IMR-90 (cell line): ENCODE results near the gene AUTS2. TPM values are rescaled to one million over a fixed set of nuclear protein-coding genes. Genes with fewer than 3 reads are reported as not detected.

Source experiments
- ATAC-seq: fragments of 200-7000 bp; cut with Tn5 transposase; 2 replicates; pipeline ENCODE4 v1.9.1; 2020; ENCODE audit warnings: low read depth, mild to moderate bottlenecking, moderate library complexity
- BruUV-seq: library from RNA; stranded (reverse); fragments of 400-500 nt; replicated peaks from 2 replicates; lab custom pipeline; 2021; lab: Mats Ljungman, UMichigan
- CTCF ChIA-PET: fragments of 300-600 bp; formaldehyde crosslinking; extraction: SDS; loops from one replicate; lab custom pipeline; 2021; ENCODE audit warnings: antibody characterized with exemption; lab: Yijun Ruan, JAX
- POLR2A ChIA-PET: fragments of 300-600 bp; sonication (Branson Sonifier 250); formaldehyde crosslinking; loops from one replicate; lab custom pipeline; 2022; ENCODE audit warnings: antibody characterized with exemption; ENCODE audit not compliant: unreplicated experiment; lab: Charles Lee
- DNase-seq: peaks from one replicate; pipeline ENCODE4 v3.0.0; 2013
- H2AFZ ChIP-seq: replicated peaks from 2 replicates; pipeline ENCODE3; 2013; ENCODE audit warnings: low read length, mild to moderate bottlenecking; ENCODE audit not compliant: poor library complexity
- H2AK5ac ChIP-seq: 2 replicates; pipeline ENCODE4 v1.6.1; 2013; ENCODE audit warnings: low read depth, low read length, inconsistent platforms
- H2AK9ac ChIP-seq: replicated peaks from 2 replicates; pipeline ENCODE3; 2013; ENCODE audit warnings: mild to moderate bottlenecking, low read depth, low read length, moderate library complexity; ENCODE audit not compliant: poor library complexity
- H2BK120ac ChIP-seq: 2 replicates; pipeline ENCODE4 v1.6.1; 2013; ENCODE audit warnings: low read depth, low read length, inconsistent platforms
- H2BK15ac ChIP-seq: 3 replicates; pipeline ENCODE4 v1.6.1; 2013; ENCODE audit warnings: low read depth, low read length, inconsistent platforms
- H2BK20ac ChIP-seq: 2 replicates; pipeline ENCODE4 v1.6.1; 2013; ENCODE audit warnings: low read depth, mild to moderate bottlenecking, inconsistent platforms, low read length, moderate library complexity
- H2BK5ac ChIP-seq: 2 replicates; pipeline ENCODE4 v1.6.1; 2013; ENCODE audit warnings: mild to moderate bottlenecking, low read depth, low read length, inconsistent platforms; ENCODE audit not compliant: poor library complexity, severe bottlenecking
- H3K14ac ChIP-seq: replicated peaks from 2 replicates; pipeline ENCODE4 v1.6.1; 2013; ENCODE audit warnings: low read depth, low read length, inconsistent platforms
- H3K18ac ChIP-seq: 2 replicates; pipeline ENCODE4 v1.6.1; 2013; ENCODE audit warnings: low read depth, low read length, control low read depth
- H3K23ac ChIP-seq: 2 replicates; pipeline ENCODE4 v1.6.1; 2013; ENCODE audit warnings: low read depth, low read length, inconsistent platforms
- H3K27ac ChIP-seq: 2 replicates; pipeline ENCODE4 v1.5.1; 2013; ENCODE audit warnings: mild to moderate bottlenecking, control low read depth, low read length; ENCODE audit not compliant: insufficient read depth
- H3K27me3 ChIP-seq: 2 replicates; pipeline ENCODE4 v1.6.1; 2013; ENCODE audit warnings: low read length; ENCODE audit not compliant: control insufficient read depth, insufficient read depth
- H3K36me3 ChIP-seq: 2 replicates; pipeline ENCODE4 v1.6.1; 2013; ENCODE audit warnings: low read length, mixed read lengths; ENCODE audit not compliant: control insufficient read depth, insufficient read depth
- H3K4ac ChIP-seq: 2 replicates; pipeline ENCODE4 v1.6.1; 2013; ENCODE audit warnings: low read depth, low read length, inconsistent platforms
- H3K4me1 ChIP-seq: 2 replicates; pipeline ENCODE4 v1.6.1; 2013; ENCODE audit warnings: low read length, mixed read lengths; ENCODE audit not compliant: control insufficient read depth, insufficient read depth
- H3K4me2 ChIP-seq: 2 replicates; pipeline ENCODE4 v1.6.1; 2013; ENCODE audit warnings: low read depth, mild to moderate bottlenecking, control low read depth, low read length, moderate library complexity
- H3K4me3 ChIP-seq: 2 replicates; pipeline ENCODE4 v1.5.1; 2013; ENCODE audit warnings: low read depth, mild to moderate bottlenecking, control low read depth, low read length, moderate library complexity; ENCODE audit not compliant: insufficient read depth
- H3K56ac ChIP-seq: 2 replicates; pipeline ENCODE4 v1.6.1; 2013; ENCODE audit warnings: low read length, inconsistent platforms; ENCODE audit not compliant: insufficient read depth; ENCODE audit errors: extremely low read depth
- H3K79me1 ChIP-seq, 2 experiments: 2 replicates each; pipeline ENCODE4 v1.6.1; 2013; ENCODE audit warnings: low read length in 2 of 2, inconsistent platforms in 1 of 2, low read depth in 1 of 2
- H3K9ac ChIP-seq: 2 replicates; pipeline ENCODE4 v1.6.1; 2013; ENCODE audit warnings: low read depth, low read length, control low read depth
- H3K9me1 ChIP-seq: 2 replicates; pipeline ENCODE4 v1.6.1; 2013; ENCODE audit warnings: low read length, inconsistent platforms; ENCODE audit not compliant: insufficient read depth
- H3K9me3 ChIP-seq: 2 replicates; pipeline ENCODE4 v1.6.1; 2013; ENCODE audit warnings: low read length; ENCODE audit not compliant: control insufficient read depth, insufficient read depth
- H4K20me1 ChIP-seq: 2 replicates; pipeline ENCODE4 v1.6.1; 2013; ENCODE audit warnings: low read length, inconsistent platforms; ENCODE audit not compliant: insufficient read depth
- H4K5ac ChIP-seq: 2 replicates; pipeline ENCODE4 v1.6.1; 2013; ENCODE audit warnings: mild to moderate bottlenecking, low read depth, low read length, control low read depth
- H4K8ac ChIP-seq, 2 experiments: 2 replicates each; pipeline ENCODE4 v1.6.1; 2013; ENCODE audit warnings: low read depth in 2 of 2, low read length in 2 of 2, control low read depth in 1 of 2, inconsistent platforms in 1 of 2
- H4K91ac ChIP-seq: 2 replicates; pipeline ENCODE4 v1.6.1; 2013; ENCODE audit warnings: low read depth, low read length, inconsistent platforms; ENCODE audit not compliant: insufficient read depth
- BHLHE40 ChIP-seq: fragments of 150-350 bp; IDR thresholded peaks from 2 replicates; pipeline ENCODE4 v1.6.1; 2016; ENCODE audit warnings: mild to moderate bottlenecking, low read depth, low read length
- MAZ ChIP-seq: IDR thresholded peaks from 2 replicates; pipeline ENCODE4 v1.6.1; 2012; ENCODE audit warnings: low read depth, mild to moderate bottlenecking, low read length, improper control_type of control experiment, moderate library complexity, borderline replicate concordance
- RFX5 ChIP-seq: IDR thresholded peaks from 2 replicates; pipeline ENCODE4 v1.8.0; 2012; ENCODE audit warnings: low read depth, mild to moderate bottlenecking, low read length, moderate library complexity
- WGBS, 2 experiments: methylation state at CpG; one replicate each; pipeline versions ENCODE4 v1.1.5 to v1.1.7; 2013; ENCODE audit warnings: missing lambda C conversion rate in 2 of 2; ENCODE audit not compliant: insufficient read length in 1 of 2; ENCODE audit errors: extremely low coverage in 2 of 2; 5-methylcytosine and 5-hydroxymethylcytosine counted together
- dilution Hi-C: fragments of 300-500 bp; cut with HindIII; formaldehyde crosslinking; loops from one replicate; pipeline ENCODE4 v1.14.3; 2018; ENCODE audit warnings: low sequenced_read_pairs; ENCODE audit not compliant: unreplicated experiment
- in situ Hi-C: fragments of 300-500 bp; cut with MboI; formaldehyde crosslinking; loops from 3 replicates; pipeline ENCODE4 v1.14.3; 2019; ENCODE audit warnings: low sequenced_read_pairs, inconsistent platforms, mixed read lengths
- intact Hi-C: fragments of 100-400 bp; cut with micrococcal nuclease; formaldehyde crosslinking; loops from 2 replicates; pipeline ENCODE4 v1.10.0; 2022
- polyA plus RNA-seq, 3 experiments: library from polyadenylated mRNA; depleted of rRNA; stranded (reverse); fragments of >200 nt; gene quantifications; 2 replicates each; pipeline ENCODE4 v1.2.3, GENCODE V29; 2012; ENCODE audit warnings: low replicate concordance in 1 of 3
- total RNA-seq: library from RNA; depleted of rRNA; stranded (reverse); fragments of >200 nt; gene quantifications from 2 replicates; pipeline ENCODE4 v1.2.3, GENCODE V29; 2012

AUTS2 gene
- total and polyA plus RNA-seq, 2 of the 4 experiments (the other 2 are of a cell fraction): 0.90 to 3.0 TPM

DNA sequence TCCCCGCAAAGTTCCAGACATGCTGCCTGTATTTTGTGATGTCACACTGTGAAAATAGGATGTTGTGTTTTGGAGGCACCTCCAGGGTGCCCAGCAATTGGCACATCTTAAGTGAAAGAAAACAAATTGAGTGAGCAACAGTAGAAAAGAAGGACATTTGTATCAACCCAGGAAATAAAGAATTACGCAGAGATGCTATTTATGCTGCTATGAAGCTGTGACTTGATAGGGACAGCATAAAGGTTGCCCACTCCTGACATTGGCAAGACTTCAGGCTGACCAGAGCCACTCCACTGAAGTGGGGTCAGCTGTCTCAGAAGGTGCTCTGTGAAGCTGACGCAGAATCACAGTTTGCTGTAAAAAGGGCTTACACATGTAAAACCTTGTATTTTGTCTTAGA lies 803.8 kb downstream of the AUTS2 start:
- H4K20me1 ChIP-seq: no peaks in the 10 kb centered on the region
- no peak overlapping the region for H3K27ac ChIP-seq
- H3K27me3 ChIP-seq: no peaks in the 10 kb centered on the region
- H3K79me1 ChIP-seq: no peaks in the 10 kb centered on the region
- H3K4ac ChIP-seq: no peak overlapping the region
- H3K36me3 ChIP-seq: no peaks in the 10 kb centered on the region
- ChIA-PET POLR2A (no interaction called here), CTCF (no interaction called here)
- 100% methylated on average over 1 of the region's 3 CpGs; no CpG with 5 or more reads in 1 of the 2 experiments for WGBS, 2 experiments
- no peak overlapping the region for H4K91ac ChIP-seq
- no peak overlapping the region for H3K23ac ChIP-seq
- TF ChIP-seq RFX5: no peak
- no peak for TF ChIP-seq BHLHE40
- no peak for TF ChIP-seq MAZ
- H3K4me3 ChIP-seq: no peak overlapping the region
- H2BK5ac ChIP-seq: no peak overlapping the region
- ATAC-seq: no peak
- dilution Hi-C loops: no loop called here
- no TSS peak for BruUV-seq
- H2AK5ac ChIP-seq: no peak overlapping the region
- no peak overlapping the region for H3K18ac ChIP-seq
- H3K9me1 ChIP-seq: no peaks in the 10 kb centered on the region
- no peak overlapping the region for H2AFZ ChIP-seq
- no peaks in the 10 kb centered on the region for H3K4me1 ChIP-seq
- H4K8ac ChIP-seq: no peak overlapping the region
- H3K56ac ChIP-seq: no peak overlapping the region
- no peak overlapping the region for H2BK120ac ChIP-seq
- H2BK20ac ChIP-seq: no peak overlapping the region
- H3K9me3 ChIP-seq: no peaks in the 10 kb centered on the region
- no peak overlapping the region for H2BK15ac ChIP-seq
- in situ Hi-C loops: no loop called here
- no peak for DNase-seq
- no peak overlapping the region for H3K4me2 ChIP-seq
- H4K5ac ChIP-seq: no peak overlapping the region
- no peak overlapping the region for H2AK9ac ChIP-seq
- intact Hi-C loops: no loop called here
- no peak overlapping the region for H3K14ac ChIP-seq
- H3K9ac ChIP-seq: no peak overlapping the region
